Body of pancreas (tissue), 4 donors: ENCODE results near the gene FERMT3. TPM values are rescaled to one million over a fixed set of nuclear protein-coding genes. Genes with fewer than 3 reads are reported as not detected.
A peak's percentile ranks its signal among the peaks of the same experiment; 100 is the strongest.

Experiments used
- ATAC-seq: fragments of 150-250 bp; one replicate; pipeline ENCODE4 v1.9.1; 2016
- DNase-seq, 4 donors: peaks; one replicate each; pipeline ENCODE4 v3.0.0-alpha.2; 2019
- H3K27ac ChIP-seq, 4 donors: fragments of 200-600 bp; sonication (generic); 1 replicate in 3 of 4; 2 replicates in 1 of 4; pipeline versions ENCODE4 v1.5.1 to v1.6.1; 2016 to 2019; ENCODE audit warnings: mild to moderate bottlenecking in 1 of 4, mixed read lengths in 1 of 4, moderate library complexity in 1 of 4
- H3K27me3 ChIP-seq, 2 donors: fragments of 200-600 bp; sonication (generic); one replicate each; pipeline ENCODE4 v1.6.0; 2016; ENCODE audit warnings: mild to moderate bottlenecking in 1 of 2
- H3K36me3 ChIP-seq, 2 donors: fragments of 200-600 bp; sonication (generic); replicated peaks in 1 of 2; 2 replicates each; pipeline ENCODE4 v1.5.1; 2016; ENCODE audit warnings: low read depth in 2 of 2; ENCODE audit not compliant: insufficient read depth in 1 of 2
- H3K4me1 ChIP-seq: fragments of 200-600 bp; sonication (generic); one replicate; pipeline ENCODE4 v1.6.0; 2016
- H3K4me3 ChIP-seq, 2 donors: fragments of 200-600 bp; sonication (generic); 1 replicate in 1 of 2; 2 replicates in 1 of 2; pipeline ENCODE4 v1.5.1; 2016 to 2019
- H3K9me3 ChIP-seq, 3 donors: fragments of 200-600 bp; sonication (generic); 1 replicate in 2 of 3; 2 replicates in 1 of 3; pipeline ENCODE4 v1.5.1; 2016
- CTCF ChIP-seq, 7 experiments: fragments of 450-650 bp in 4 of 7; fragments of 200-600 bp in 3 of 7; sonication (generic) in 3 of 7; IDR thresholded peaks; one replicate each; pipeline ENCODE4 v1.5.1; 2016 to 2019; ENCODE audit warnings: antibody characterized with exemption in 7 of 7
- POLR2A ChIP-seq, 3 donors: fragments of 450-650 bp; IDR thresholded peaks; one replicate each; pipeline ENCODE4 v1.6.1; 2016; ENCODE audit warnings: antibody characterized with exemption in 3 of 3, mild to moderate bottlenecking in 2 of 3
- WGBS, 2 donors: methylation state at CpG; one replicate each; pipeline ENCODE4 v1.1.5; 2017; 5-methylcytosine and 5-hydroxymethylcytosine counted together
- intact Hi-C: fragments of 100-400 bp; cut with DNase I; formaldehyde crosslinking; loops from one replicate; pipeline ENCODE4 v1.15.1; 2023
- total RNA-seq, 2 donors: library from RNA; depleted of rRNA; stranded (reverse); fragments of >200 nt; gene quantifications; one replicate each; pipeline ENCODE4 v1.1.0, GENCODE V29; 2016

The FERMT3 gene
- total RNA-seq, 2 donors from 2014 or later: 8.6 to 9.1 TPM

- no peak for TF ChIP-seq CTCF (IDR thresholded peaks at IDR 0.05)
- TF ChIP-seq POLR2A (IDR thresholded peaks at IDR 0.05): no peak
- WGBS, 2 donors: 55 to 57% methylated on average over 9 of the region's 9 CpGs
- H3K27ac ChIP-seq: peak overlapping the region in 2 of 4 donors; percentile 12 to 63
- intact Hi-C loops: no loop called here
- no peaks in the 10 kb centered on the region for H3K36me3 ChIP-seq
- no peaks in the 10 kb centered on the region for H3K27me3 ChIP-seq
- H3K9me3 ChIP-seq: no peaks in the 10 kb centered on the region
- peaks cover 51% of the 10 kb centered on the region for H3K4me1 ChIP-seq
- DNase-seq: no peak
- no peak for ATAC-seq
- H3K4me3 ChIP-seq: no peak overlapping the region
Measured at GRCh38 chr11:64222651-64223000, 16.1 kb downstream of the FERMT3 start.

- H3K36me3 ChIP-seq: no peaks in the 10 kb centered on the region
Measured at GRCh38 chr11:64223001-64223651, 16.6 kb downstream of the FERMT3 start.

GRCh38 chr11:64224151-64224890 lies 17.8 kb downstream of the FERMT3 start:
- 86 to 96% methylated on average over 7 to 17 of the region's 17 CpGs for WGBS, 2 donors
- no peak for TF ChIP-seq POLR2A (IDR thresholded peaks at IDR 0.05)
- TF ChIP-seq CTCF (IDR thresholded peaks at IDR 0.05): no peak
- Histone ChIP-seq H3K36me3 (no peaks in the 10 kb centered on the region), H3K4me1 (peaks cover 55% of the 10 kb centered on the region), H3K9me3 (no peaks in the 10 kb centered on the region), H3K27ac (no peak overlapping the region), H3K27me3 (no peaks in the 10 kb centered on the region), H3K4me3 (no peak overlapping the region)
- DNase-seq: peak in 1 of 4 donors; percentile 2
- intact Hi-C loops: no loop called here
- ATAC-seq: no peak

More at GRCh38 chr11:64223001-64223651, 16.6 kb downstream of the FERMT3 start:
- Histone ChIP-seq H3K4me3 (no peak overlapping the region), H3K4me1 (peaks cover 55% of the 10 kb centered on the region), H3K27me3 (no peaks in the 10 kb centered on the region), H3K9me3 (no peaks in the 10 kb centered on the region), H3K27ac (peak overlapping the region in 3 of 4 donors; percentile 0 to 63 (median 12))
- TF ChIP-seq CTCF (IDR thresholded peaks at IDR 0.05) (no peak), POLR2A (IDR thresholded peaks at IDR 0.05) (no peak)
- no peak for ATAC-seq
- 65 to 80% methylated on average over 10 to 24 of the region's 24 CpGs for WGBS, 2 donors
- intact Hi-C loops: no loop called here
- peak in 2 of 4 donors; percentile 5 to 16 for DNase-seq

- H3K4me1 ChIP-seq: peaks cover 59% of the 10 kb centered on the region
- DNase-seq (no peak), ATAC-seq (no peak)
- H3K27me3 ChIP-seq: no peaks in the 10 kb centered on the region
- peak overlapping the region in 3 of 4 donors; percentile 86 to 97 (median 95) for H3K27ac ChIP-seq
- H3K9me3 ChIP-seq: no peaks in the 10 kb centered on the region
- no peaks in the 10 kb centered on the region for H3K36me3 ChIP-seq
- intact Hi-C loops: no loop called here
- no peak for TF ChIP-seq POLR2A (IDR thresholded peaks at IDR 0.05)
- no peak for TF ChIP-seq CTCF (IDR thresholded peaks at IDR 0.05)
- peak overlapping the region; percentile 62 to 72 for H3K4me3 ChIP-seq
- 50 to 67% methylated on average over 6 to 19 of the region's 22 CpGs for WGBS, 2 donors
Measured at GRCh38 chr11:64224891-64225607, 18.5 kb downstream of the FERMT3 start.
